ENCODE results near the gene ORM1. TPM values are rescaled to one million over a fixed set of nuclear protein-coding genes. Genes with fewer than 3 reads are reported as not detected.

The ORM1 gene
- total RNA-seq, 1 donor from 2014 or later, result not detected

- peaks cover 4% of the 10 kb centered on the region for H3K36me3 ChIP-seq (ENCODE audit: control insufficient read depth, insufficient read depth, low read length)
- no peaks in the 10 kb centered on the region for H3K27me3 ChIP-seq (ENCODE audit: control insufficient read depth, insufficient read depth, low read length)
- TF ChIP-seq CTCF (IDR thresholded peaks at IDR 0.05; ENCODE audit: insufficient read depth, low read length, severe bottlenecking), result no peak
- DNase-seq (ENCODE audit: low read depth), result no peak
- H3K4me3 ChIP-seq (ENCODE audit: low read depth, low read length), result no peak overlapping the region
- no peak for FAIRE-seq
These were observed 49.3 kb downstream of the ORM1 start for GRCh38 chr9:114371973-114372917.

DNA sequence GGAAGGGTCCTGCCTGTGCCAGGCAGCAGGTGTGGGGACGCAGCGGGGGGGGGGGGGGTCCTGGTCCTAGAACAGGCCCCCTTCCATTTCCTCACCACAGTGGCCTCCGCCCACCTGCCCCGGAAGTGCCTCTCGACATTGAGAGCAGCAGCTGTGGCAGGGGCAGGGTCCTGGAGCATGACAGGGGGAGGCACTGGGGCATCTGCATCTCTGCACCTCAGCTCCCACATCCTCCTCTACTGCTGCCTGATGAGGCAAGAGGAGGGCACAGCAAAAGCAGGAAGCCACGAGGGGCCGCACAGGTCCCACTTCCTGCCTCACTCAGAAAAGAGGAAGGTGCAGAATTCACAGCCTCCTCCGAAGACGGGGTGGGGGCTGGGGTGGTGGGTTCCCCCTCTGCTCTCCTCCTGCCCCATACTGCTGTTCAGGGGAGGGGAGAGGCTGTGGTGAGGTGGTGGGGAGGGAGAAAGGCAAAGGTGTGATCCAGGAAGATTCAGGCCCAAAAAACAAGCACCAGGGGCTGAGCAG lies 50.1 kb downstream of the ORM1 start:
- no peak for FAIRE-seq
- no peak overlapping the region for H3K4me3 ChIP-seq (ENCODE audit: low read depth, low read length)
- TF ChIP-seq CTCF (IDR thresholded peaks at IDR 0.05; ENCODE audit: insufficient read depth, low read length, severe bottlenecking), result no peak
- DNase-seq (ENCODE audit: low read depth), result no peak
- H3K27me3 ChIP-seq (ENCODE audit: control insufficient read depth, insufficient read depth, low read length), result no peaks in the 10 kb centered on the region
- H3K36me3 ChIP-seq (ENCODE audit: control insufficient read depth, insufficient read depth, low read length), result peaks cover 4% of the 10 kb centered on the region

GRCh38 chr9:114373960-114374730 lies 51.2 kb downstream of the ORM1 start:
- TF ChIP-seq CTCF (IDR thresholded peaks at IDR 0.05; ENCODE audit: insufficient read depth, low read length, severe bottlenecking), result no peak
- DNase-seq (ENCODE audit: low read depth) (no peak), FAIRE-seq (no peak)
- Histone ChIP-seq H3K27me3 (ENCODE audit: control insufficient read depth, insufficient read depth, low read length) (no peaks in the 10 kb centered on the region), H3K4me3 (ENCODE audit: low read depth, low read length) (no peak overlapping the region), H3K36me3 (ENCODE audit: control insufficient read depth, insufficient read depth, low read length) (peaks cover 4% of the 10 kb centered on the region)

- FAIRE-seq (no peak), DNase-seq (ENCODE audit: low read depth) (no peak)
- TF ChIP-seq CTCF (IDR thresholded peaks at IDR 0.05; ENCODE audit: insufficient read depth, low read length, severe bottlenecking), result no peak
- no peak overlapping the region for H3K4me3 ChIP-seq (ENCODE audit: low read depth, low read length)
- peaks cover 7% of the 10 kb centered on the region for H3K36me3 ChIP-seq (ENCODE audit: control insufficient read depth, insufficient read depth, low read length)
- no peaks in the 10 kb centered on the region for H3K27me3 ChIP-seq (ENCODE audit: control insufficient read depth, insufficient read depth, low read length)
These were observed 52.0 kb downstream of the ORM1 start for GRCh38 chr9:114374936-114375335.

DNA sequence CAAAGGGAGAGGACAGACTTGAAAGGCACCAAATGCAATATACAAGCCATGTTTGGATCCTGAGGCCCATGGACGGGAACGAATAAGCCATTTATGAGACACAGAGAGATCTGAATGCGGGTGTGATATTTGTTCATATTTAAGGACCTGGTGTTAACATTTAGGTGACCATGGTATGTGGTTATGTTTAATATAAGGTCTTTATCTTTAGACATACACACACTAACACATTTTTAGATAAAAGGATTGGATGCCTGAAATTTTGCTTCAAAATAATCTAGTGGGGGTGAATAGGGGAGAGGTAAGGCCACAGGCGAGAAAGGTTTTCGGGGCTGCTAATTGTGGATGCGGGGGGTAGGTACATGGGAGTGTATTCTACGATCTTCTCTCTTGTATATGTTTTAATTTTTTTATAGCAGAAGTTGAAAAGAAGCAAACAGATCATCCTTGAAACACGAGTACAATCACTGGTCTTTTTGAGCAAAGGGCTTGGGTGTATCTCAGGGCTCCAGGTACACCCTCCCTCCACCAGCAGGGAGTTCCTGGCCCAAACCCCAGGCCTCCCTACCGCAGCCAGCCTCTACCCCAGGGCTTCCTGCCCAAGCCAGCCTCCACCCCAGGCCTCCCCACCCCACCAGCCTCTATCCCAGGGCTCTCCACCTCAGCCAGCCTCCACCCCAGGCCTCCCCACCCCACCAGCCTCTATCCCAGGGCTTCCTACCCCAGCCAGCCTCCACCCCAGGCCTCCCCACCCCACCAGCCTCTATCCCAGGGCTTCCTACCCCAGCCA lies 52.7 kb downstream of the ORM1 start:
- no peak for TF ChIP-seq CTCF (IDR thresholded peaks at IDR 0.05; ENCODE audit: insufficient read depth, low read length, severe bottlenecking)

More for the DNA sequence above, 52.7 kb downstream of the ORM1 start:
- DNase-seq (ENCODE audit: low read depth), result no peak
- no peaks in the 10 kb centered on the region for H3K27me3 ChIP-seq (ENCODE audit: control insufficient read depth, insufficient read depth, low read length)
- no peak overlapping the region for H3K4me3 ChIP-seq (ENCODE audit: low read depth, low read length)
- peaks cover 7% of the 10 kb centered on the region for H3K36me3 ChIP-seq (ENCODE audit: control insufficient read depth, insufficient read depth, low read length)
- no peak for FAIRE-seq

Measured in bronchial epithelial cell (primary cell).